Measurements from ENCODE around the gene GFOD2. TPM values are rescaled to one million over a fixed set of nuclear protein-coding genes. Genes with fewer than 3 reads are reported as not detected.

Gene GFOD2
- total and polyA plus RNA-seq, 2 of the 13 experiments (the other 11 are each of a cell fraction or from before 2014, with no cell fraction given) = 11.1 to 17.2 TPM

DNA sequence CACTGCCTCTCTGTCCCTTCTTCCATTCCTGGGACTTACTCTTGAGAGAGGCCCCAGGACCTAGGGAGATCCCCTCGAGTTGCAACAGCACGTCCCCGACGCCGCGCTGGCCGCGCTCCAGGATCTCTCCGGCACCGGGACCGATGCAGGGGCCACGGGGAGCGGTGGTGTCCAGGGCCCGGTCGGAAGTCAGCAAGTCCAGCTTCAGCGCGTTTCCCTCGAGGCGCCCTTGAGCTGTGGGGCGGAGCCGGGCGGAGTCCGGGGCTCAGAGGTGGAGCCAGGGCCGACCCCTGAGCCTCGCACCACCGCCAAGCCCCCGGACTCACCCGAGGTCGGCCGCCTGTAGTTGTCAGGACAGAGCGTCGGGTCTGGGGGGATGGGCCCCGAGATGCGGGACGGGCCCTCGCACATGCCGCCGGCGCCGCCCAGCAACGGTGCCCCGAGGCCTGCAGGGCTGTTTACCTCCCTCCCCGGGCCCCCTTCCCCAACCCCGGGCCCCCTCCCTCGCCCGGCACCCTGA is 53.0 kb downstream of the GFOD2 start (continued):
- TF ChIP-seq PHF21A (CRISPR knock-in tag; IDR thresholded peaks at IDR 0.05) (no peak; the same call in 1 of the 2 replicates), CEBPG (CRISPR knock-in tag; IDR thresholded peaks at IDR 0.05) (no peak; the same call in 1 of the 2 replicates), HNF4A (CRISPR knock-in tag; IDR thresholded peaks at IDR 0.05) (peak; percentile 46; the same call in 1 of the 2 replicates), PRPF4 (IDR thresholded peaks at IDR 0.05; ENCODE audit: low read depth, low read length, poor library complexity, severe bottlenecking) (no peak), SCMH1 (CRISPR knock-in tag; IDR thresholded peaks at IDR 0.05; ENCODE audit: borderline replicate concordance) (no peak), CCAR2 (optimal IDR thresholded peaks at IDR 0.05; ENCODE audit: low read depth, low read length) (no peak), SP4 (CRISPR knock-in tag; IDR thresholded peaks at IDR 0.05) (peak; percentile 71), ZNF772 (CRISPR knock-in tag; IDR thresholded peaks at IDR 0.05) (no peak; the same call in 1 of the 2 replicates), AGO1 (IDR thresholded peaks at IDR 0.05; ENCODE audit: low read depth, low read length, poor library complexity, severe bottlenecking) (peak; percentile 6), SUZ12 (IDR thresholded peaks at IDR 0.05; ENCODE audit: low read depth, low read length) (no peak), ELF3 (CRISPR knock-in tag; IDR thresholded peaks at IDR 0.05) (peak; percentile 34; the same call in 1 of the 2 replicates), ZFP90 (CRISPR knock-in tag; IDR thresholded peaks at IDR 0.05; ENCODE audit: borderline replicate concordance) (no peak), ZNF264 (CRISPR knock-in tag; IDR thresholded peaks at IDR 0.05) (peak; percentile 29), RFX1 (IDR thresholded peaks at IDR 0.05) (no peak), PAXIP1 (CRISPR knock-in tag; conservative IDR thresholded peaks at IDR 0.05) (peak; percentile 36; the same call in 1 of the 2 replicates), ZNF563 (CRISPR knock-in tag; IDR thresholded peaks at IDR 0.05) (no peak; the same call in 1 of the 2 replicates), SNRNP70 (IDR thresholded peaks at IDR 0.05; ENCODE audit: low read depth, low read length) (no peak), POLR2A (IDR thresholded peaks at IDR 0.05; ENCODE audit: insufficient read depth in 1 of 2, low read depth in 2 of 2, low read length in 2 of 2) (0 out of 4 replicates have a peak, but pooled peaks of 1 of the 2 experiments have one; percentile 21), ZNF766 (CRISPR knock-in tag; IDR thresholded peaks at IDR 0.05; ENCODE audit: borderline replicate concordance) (no peak), ZEB1 (IDR thresholded peaks at IDR 0.05; ENCODE audit: insufficient replicate concordance, low read depth) (no peak), FOXK2 (IDR thresholded peaks at IDR 0.05) (no peak), SAP130 (CRISPR knock-in tag; IDR thresholded peaks at IDR 0.05; ENCODE audit: low read depth) (peak; percentile 48), KDM3A (CRISPR knock-in tag; IDR thresholded peaks at IDR 0.05; ENCODE audit: low read depth) (no peak), HOXA5 (CRISPR knock-in tag; IDR thresholded peaks at IDR 0.05) (0 out of 2 replicates have a peak, but pooled peaks have one; percentile 52)
- TF ChIP-seq, protein P1, sequence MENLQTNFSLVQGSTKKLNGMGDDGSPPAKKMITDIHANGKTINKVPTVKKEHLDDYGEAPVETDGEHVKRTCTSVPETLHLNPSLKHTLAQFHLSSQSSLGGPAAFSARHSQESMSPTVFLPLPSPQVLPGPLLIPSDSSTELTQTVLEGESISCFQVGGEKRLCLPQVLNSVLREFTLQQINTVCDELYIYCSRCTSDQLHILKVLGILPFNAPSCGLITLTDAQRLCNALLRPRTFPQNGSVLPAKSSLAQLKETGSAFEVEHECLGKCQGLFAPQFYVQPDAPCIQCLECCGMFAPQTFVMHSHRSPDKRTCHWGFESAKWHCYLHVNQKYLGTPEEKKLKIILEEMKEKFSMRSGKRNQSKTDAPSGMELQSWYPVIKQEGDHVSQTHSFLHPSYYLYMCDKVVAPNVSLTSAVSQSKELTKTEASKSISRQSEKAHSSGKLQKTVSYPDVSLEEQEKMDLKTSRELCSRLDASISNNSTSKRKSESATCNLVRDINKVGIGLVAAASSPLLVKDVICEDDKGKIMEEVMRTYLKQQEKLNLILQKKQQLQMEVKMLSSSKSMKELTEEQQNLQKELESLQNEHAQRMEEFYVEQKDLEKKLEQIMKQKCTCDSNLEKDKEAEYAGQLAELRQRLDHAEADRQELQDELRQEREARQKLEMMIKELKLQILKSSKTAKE (CRISPR knock-in tag; IDR thresholded peaks at IDR 0.05; ENCODE audit: borderline replicate concordance) = 0 out of 2 replicates have a peak, but pooled peaks have one; percentile 8
